HG03571 (cell line): Measurements from ENCODE around the gene SULT2B1.
"Not testable (repeated sequence)": the region's sequence is repeated elsewhere in the genome, so short reads cannot be mapped to it uniquely, and the experiment has no call there.

Experiments used
- ATAC-seq: cut with Tn5 transposase; IDR thresholded peaks from one replicate; pipeline ENCODE4 v1.9.1; 2021; ENCODE audit not compliant: unreplicated experiment

Gene SULT2B1

DNA sequence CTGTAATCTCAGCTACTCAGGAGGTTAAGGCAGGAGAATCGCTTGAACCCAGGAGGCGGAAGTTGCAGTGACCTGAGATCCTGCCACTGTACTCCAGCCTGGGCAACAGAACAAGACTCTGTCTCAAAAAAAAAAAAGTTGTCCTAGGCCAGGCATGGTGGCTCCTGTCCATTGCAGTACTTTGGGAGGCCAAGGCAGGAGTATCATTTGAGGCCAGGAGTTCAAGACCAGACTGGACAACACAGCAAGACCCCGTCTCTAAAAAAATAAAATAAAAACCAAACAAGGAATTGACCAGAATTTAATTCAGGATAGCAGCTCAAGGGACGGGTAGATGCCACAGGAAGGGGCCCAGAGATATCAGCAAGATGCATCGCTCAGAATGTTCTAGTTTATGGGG lies 4.9 kb downstream of the SULT2B1 start:
- no peak for ATAC-seq

DNA sequence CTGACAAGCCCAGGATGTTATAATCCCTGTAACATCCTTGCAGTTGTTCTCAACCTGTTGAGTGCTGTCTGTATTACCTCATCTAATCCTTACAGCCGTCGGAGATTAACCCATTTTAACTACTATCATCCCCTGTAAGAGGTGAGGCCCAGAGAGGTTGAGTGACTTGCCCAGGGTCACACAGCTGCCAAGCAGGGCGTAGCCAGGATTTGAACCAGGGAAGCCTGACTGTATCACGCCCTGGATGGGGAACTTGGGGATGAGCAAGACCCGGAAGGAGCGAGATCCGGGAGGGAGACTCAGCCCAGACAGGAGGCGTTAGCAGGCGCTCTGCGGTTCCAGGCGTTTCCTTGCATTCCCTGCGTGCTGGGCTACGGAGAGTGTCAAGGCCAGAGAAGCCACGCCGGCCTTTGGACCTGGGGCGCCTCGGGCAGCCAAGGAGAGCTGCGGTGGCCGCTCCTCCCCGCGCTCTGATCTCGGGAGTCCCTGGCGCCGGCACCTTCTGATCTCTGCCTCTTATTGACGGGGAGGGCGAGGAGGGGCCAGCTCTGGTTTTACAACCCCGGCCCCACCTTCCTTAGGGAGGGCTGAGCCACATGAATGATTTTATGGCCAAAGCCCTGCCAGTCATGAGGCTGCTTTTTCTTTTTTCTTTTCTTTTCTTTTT lies 6.2 kb downstream of the SULT2B1 start:
- ATAC-seq = no peak

DNA sequence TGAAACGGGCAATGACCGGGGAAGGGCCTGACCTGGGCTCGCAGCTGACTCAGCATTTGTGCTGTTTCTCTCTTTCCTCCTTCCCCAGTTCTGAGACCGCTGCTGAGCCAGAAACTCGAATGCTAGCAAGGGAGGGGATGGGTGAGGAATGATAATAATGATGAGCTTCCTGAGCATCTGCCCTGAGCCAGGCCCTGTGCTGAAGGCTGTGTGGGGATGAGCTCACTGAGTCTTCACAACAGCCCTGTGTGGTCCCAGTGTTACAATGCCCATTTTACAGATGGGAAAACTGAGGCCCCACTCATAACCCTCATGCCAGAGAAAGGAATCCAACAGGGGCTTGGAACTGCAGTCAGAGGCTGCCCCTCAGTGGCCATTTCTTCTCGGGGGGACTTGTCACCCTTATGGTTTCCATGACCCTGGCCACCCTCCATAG lies 8.1 kb downstream of the SULT2B1 start:
- no peak for ATAC-seq

DNA sequence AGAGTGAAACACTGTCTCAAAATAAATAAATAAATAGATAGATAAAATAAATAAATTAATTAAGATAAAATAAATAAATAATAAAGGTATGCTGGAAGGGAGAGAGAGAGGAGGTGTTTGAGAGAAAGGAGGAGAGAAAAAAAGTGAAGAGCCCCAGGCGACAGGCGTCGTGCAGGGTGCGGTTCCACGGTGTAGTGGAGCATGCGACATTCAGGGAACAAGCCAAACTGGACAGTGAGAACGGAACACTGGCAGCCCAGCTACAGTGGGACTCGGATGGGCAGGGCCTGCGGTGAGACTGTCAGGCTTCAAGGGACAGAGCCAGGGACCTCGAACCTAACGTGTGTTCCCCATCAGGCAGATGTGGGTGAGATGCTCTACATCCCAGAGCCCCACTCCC lies 9.4 kb downstream of the SULT2B1 start:
- no peak for ATAC-seq

DNA sequence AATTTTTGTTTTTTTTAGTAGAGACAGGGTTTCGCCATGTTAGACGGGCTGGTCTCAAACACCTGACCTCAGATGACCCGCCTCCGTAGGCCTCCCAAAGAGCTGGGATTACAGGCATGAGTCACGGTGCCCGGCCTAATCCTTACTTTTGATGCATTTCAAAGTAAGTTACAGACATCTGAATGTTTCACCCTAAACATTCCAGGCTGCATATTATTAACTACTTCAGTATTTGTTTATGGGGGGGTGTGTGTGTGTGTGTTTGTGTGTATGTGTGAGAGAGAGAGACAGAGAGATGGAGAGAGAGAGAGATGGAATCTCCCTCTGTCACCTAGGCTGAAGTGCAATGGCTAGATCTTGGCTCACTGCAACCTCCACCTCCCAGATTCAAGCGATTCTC lies 13.1 kb downstream of the SULT2B1 start:
- no peak for ATAC-seq

DNA sequence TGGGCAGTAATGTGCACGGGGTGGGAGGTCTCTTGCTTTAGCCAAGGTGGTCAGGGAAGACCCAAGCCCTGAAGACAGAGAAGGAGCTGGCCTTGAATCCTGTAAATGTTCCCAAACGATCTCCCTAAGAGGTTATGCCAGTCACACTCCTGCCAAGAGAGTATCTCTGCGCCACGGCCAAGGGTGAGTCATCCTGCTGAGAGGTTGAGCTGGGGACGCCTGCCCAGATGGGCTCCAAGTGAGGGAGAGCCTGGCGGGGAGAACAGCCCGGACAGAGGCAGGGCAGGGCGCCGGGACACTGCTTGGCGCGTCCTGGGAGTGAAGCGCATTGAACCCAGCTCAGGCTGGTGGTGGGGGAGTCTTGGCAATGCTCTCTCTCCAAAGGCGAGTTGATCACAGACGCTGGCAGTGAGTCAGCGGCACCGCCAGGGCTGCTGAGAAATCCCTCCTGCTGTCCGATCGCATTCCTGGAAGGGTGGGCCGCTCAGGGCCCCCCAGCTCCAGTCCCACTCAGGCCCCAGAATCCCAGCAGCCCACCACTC lies 16.4 kb downstream of the SULT2B1 start:
- no peak for ATAC-seq

DNA sequence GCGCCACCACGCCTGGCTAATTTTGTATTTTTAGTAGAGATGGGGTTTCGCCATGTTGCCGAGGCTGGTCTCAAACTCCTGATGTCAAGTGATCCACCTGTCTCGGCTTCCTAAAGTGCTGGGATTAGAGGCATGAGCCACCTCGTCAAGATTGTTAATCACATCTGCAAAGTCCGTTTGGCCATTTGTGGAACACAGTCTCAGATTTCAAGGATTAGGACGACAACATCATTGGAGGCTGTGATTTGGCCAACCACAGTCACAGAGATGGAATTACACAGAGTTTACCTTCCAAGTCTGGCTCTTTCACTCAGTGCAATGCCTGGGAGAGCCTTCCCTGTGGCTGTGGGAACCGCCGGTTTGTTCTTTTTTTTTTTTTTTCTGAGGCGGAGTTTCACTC lies 17.8 kb downstream of the SULT2B1 start:
- ATAC-seq = no peak

DNA sequence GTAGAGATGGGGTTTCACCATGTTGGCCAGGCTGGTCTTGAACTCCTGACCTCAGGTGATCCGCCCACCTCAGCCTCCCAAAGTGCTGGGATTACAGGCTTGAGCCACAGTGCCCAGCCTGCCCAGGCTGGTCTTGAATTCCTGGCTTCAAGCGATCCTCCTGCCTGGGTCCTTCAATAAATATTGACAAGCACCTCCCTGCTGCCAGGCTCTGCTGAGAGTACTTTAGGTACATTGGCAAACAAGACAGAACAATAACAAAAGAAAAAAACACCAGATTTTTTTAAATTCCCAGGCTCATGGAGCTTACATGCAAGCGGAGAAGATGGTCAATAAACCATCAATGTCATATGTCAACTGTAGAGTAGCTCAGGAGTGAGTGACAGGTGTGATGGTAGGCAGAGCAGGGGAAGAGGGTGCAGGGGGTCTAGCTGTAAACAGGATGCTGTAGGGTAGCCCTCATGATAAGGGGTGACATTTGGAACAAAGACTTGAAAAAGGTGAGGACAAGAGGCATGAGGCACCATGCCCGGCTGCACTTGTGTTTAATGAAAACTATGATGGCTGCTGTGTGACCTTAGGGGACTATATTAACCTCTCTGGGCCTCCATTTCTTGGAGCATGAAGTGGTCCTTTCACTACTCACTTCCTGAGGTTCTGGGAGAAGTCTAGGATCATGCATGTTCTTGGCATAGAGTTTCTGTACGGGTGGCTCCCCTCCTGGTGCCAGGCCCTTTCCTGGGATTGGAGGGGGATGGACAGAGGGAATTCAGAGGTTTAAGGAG lies 19.6 kb downstream of the SULT2B1 start:
- no peak for ATAC-seq

DNA sequence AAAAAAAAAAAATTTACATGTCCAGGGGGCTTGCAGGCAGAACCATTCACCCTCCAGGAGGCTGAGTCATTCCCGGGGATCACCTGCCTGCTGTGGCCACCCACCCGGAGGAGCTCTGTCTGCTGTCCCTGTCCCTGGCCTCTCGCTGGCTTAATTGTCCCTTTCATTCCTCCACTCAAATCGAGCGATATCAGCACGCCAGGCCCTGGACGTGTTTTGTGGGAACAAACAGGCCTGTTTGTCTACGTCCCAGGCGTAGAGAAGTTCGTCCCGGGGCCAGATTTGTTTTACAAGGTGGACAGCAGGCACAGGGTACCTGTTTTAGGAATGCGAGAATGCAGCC lies 21.2 kb downstream of the SULT2B1 start:
- no peak for ATAC-seq

DNA sequence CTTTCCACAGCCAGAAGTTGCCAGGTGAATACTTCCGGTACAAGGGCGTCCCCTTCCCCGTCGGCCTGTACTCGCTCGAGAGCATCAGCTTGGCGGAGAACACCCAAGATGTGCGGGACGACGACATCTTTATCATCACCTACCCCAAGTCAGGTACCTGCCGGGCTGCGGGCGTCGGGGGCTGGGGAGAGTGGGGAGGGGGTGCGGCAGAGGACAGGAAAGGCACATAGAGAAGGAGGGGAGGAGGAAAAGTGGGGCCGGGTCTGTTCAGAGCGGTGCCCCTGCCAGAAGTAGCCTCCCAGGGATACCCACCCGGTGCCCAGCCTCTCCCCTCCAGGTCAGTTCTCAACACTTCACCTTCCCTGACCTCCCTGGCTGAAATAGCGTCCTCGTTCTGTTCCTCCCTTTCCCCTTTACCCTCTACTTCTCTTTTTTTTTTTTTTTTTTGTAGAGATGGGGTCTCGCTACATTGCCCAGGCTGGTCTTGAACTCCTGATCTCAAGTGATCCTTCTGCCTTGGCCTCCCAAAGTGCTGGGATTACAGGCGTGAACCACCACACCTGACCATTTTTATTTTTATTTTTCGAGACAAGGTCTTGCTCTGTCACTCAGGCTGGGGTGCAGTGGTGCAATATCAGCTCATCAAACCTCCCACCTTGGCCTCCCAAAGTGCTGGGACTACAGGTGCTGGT lies 24.1 kb downstream of the SULT2B1 start:
- ATAC-seq = no peak

DNA sequence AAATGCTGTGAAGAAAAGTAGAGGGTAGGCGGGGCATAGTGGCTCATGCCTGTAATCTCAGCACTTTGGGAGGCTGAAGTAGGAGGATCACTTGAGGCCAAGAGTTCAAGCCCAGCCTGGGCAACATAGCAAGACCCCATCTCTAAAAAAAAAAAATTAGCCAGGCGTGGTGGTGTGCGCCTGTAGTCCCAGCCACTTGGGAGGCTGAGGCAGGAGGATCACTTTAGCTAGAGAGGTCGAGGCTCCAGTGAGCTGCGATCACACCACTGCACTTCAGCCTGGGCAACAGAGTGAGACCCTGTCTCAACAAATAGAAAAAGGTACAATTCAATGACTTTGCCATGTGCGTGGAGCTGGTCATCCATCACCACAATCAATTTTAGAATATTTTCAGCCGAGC lies 25.9 kb downstream of the SULT2B1 start:
- ATAC-seq = not testable (repeated sequence)

DNA sequence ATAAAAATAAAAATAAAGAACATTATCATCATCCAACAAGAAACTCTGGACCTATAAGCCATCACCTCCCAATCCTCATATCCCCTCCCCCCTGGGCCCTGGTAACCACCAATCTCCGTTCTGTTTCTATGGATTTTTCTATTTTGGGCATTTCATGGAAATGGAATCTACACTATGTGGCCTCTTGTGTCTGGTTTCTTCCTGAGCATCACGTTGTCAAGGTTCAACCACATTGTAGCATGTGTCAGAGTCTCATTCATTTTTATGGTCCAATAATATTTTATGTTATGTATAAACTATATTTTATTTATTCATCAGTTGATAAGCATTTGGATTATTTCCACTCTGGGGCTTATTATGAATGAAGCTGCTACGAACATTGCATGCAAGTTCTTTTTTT lies 26.9 kb downstream of the SULT2B1 start:
- ATAC-seq = no peak

DNA sequence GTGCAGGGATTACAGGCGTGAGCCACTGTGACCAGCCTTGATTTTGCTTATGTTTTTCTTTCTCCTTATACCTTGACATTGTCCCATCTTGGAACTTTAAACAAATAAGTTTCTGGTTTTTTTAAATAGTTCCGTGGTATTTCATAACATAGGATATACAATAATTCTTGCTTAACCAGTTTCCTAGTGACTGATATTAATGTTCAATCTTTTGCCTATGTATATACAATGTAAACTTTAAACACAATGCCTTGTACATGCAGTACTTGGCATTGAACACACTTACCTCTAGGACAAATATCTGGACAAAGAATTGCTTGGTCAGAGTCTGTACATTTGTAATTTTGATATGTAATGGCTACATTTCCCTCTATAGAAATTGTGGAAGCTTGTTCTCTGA lies 30.2 kb downstream of the SULT2B1 start:
- ATAC-seq = no peak

DNA sequence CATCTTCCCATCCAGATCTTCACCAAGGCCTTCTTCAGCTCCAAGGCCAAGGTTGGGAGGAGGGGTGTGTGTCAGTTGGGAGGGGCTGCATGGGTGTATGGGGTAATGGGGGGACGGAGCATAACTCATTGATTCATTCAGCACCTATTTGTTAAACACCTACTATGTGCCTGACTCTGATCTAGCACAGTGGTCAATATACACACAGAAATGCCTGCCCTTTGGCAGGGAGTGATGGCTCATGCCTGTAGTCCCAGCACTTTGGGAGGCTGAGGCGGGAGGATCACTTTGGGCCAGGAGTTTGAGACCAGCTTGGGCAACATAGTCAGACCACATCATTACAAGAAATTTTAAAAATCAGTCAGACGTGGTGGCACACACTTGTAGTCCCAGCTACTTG lies 35.4 kb downstream of the SULT2B1 start:
- ATAC-seq = no peak

DNA sequence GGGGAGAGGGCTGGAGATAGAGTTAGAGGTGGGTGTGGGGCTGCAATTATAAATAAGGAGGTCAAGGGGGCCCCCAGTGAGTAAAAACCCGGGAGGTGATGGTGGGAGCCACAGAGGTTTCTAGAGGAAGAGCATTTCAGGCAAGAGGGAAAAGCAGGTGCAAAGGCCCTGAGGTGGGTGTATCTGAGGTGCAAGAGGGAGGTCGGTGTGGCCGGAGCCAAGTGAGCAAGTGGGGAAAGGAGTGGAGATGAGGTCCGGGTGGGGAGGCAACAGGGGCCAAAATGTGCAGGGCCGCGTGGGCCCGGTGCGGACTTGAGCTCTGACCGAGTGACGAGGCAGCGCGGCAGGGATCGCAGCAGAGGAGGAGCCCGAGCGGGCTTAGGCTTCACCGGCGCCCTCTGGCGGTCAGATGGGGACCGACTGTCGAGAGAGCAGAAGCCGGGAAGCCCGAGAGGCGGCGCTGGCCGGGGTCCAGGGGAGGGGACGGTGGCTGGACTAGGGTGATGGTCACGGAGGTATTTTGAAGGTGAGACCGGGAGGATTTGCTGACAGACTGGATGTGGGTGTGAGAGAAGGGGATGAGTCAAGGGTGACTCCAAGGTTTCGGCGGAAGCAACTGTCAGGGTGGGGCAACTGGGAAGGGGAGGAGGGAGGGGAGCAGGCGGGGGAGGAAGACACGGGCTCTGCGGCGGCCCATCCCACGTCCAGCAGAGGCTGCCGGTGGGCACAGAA lies 36.9 kb downstream of the SULT2B1 start:
- ATAC-seq = no peak

DNA sequence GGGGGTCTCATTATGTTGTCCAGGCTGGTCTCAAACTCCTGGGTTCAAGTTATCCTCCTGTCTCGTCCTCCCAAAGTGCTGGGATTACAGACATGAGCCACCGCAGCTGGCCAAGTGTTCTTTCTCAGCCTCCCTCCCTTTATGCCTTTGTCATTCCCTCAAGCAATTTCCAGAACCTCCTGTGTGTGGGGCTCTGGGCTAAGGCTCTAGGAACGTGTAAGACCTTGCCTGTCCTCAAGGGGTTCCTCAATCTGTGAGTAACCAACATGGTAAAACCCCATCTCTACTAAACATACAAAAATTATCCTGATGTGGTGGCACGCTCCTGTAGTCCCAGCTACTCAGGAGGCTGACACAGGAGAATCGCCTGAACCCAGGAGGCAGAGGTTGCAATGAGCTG lies 39.0 kb downstream of the SULT2B1 start:
- ATAC-seq = no peak

DNA sequence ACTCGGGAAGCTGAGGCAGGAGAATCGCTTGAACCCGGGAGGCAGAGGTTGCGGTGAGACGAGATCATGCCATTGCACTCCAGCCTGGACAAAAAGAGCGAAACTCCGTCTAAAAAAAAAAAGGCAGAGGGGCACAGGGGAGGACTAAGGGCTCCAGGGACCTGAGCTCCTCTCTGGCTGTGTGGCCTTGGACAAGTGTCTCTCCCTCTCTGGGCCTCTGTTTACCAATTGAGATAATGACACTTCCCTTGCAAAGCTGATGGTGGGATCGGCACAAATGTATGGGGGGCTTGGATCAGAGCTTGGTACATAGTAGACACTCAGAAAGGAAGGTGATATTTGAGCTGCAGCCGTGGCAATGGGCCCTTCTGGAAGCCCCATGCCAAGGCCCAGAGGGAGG lies 43.2 kb downstream of the SULT2B1 start:
- no peak for ATAC-seq

DNA sequence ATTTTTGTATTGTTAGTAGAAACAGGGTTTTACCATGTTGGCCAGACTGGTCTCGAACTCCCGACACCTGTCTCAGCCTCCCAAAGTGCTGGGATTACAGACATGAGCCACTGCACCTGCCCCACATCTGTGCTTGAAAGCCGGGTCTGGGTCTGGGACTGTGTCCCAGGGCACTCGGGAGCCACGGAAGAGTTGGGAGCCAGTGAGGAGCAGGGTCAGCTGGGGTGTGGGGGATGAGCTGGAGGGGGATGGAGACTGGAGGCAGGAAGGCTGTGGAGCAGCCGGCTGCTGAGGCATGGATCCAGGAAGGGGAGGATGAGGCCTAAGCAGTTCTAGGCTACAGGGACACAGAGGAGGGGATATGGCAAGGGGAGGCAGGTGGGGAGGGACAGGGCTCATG lies 43.9 kb downstream of the SULT2B1 start:
- ATAC-seq = no peak

DNA sequence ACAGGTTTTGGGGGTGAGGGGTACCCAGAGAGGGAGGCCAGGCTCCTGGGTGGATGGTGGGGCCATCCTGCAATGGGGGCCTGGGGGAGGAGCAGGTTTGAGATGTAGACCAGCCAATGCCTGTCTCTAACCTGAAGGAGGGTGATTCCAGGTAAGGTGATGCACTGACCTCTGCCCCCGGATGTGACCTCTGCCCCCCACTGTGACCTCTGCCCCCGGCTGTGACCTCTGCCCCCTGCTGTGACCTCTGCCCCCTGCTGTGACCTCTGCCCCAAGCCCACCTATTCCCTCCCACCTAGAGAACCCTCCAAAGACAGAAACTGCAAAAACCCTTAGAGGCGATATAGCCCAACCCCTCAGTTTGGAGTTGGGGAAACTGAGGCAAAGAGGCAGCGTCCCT lies 44.3 kb downstream of the SULT2B1 start:
- no peak for ATAC-seq

DNA sequence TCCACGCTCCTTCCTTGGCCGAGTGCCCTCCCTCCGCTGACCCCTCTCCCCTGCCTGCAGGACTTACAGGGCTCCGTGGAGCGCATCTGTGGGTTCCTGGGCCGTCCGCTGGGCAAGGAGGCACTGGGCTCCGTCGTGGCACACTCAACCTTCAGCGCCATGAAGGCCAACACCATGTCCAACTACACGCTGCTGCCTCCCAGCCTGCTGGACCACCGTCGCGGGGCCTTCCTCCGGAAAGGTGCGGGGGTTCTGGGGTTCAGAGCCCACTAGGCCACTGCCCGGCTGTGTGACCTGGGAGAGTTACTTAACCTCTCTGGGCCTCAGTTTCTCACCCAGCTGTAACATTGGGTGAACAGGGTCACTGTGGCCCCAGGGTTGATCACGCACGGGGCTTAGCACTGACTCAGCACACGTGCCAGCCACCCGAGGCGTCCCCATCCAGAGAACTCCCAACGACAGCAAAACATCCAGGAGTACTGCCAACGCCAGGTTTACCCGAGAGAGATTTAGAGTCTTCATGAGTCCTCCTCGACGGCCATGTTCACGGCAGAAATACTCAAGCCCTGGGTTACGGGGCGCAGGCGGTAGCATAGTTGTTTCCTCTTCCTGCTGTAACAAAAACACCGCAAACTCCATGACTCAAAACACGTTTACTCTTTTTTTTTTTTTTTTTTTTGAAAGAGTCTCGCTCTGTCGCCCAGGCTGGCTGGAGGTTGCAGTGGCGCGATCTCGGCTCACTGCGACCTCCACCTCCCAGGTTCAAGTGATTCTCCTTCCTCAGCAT lies 44.9 kb downstream of the SULT2B1 start:
- no peak for ATAC-seq
